Stomach (tissue), 9 donors: Measurements from ENCODE around the gene ARFGAP3. TPM values are rescaled to one million over a fixed set of nuclear protein-coding genes. Genes with fewer than 3 reads are reported as not detected.

Source experiments
- DNase-seq, 2 donors: peaks; one replicate each; pipeline versions ENCODE4 v3.0.0 to v3.0.0-alpha.2; 2013 to 2019
- H3K27ac ChIP-seq, 5 donors: fragments of 200-600 bp in 4 of 5; sonication (generic) in 4 of 5; one replicate each; pipeline ENCODE4 v1.5.1; 2013 to 2019; ENCODE audit warnings: mild to moderate bottlenecking in 1 of 5, moderate library complexity in 1 of 5
- H3K27me3 ChIP-seq, 3 donors: fragments of 200-600 bp; sonication (generic); one replicate each; pipeline ENCODE4 v1.5.1; 2017 to 2019; ENCODE audit warnings: mixed run types in 1 of 3
- H3K36me3 ChIP-seq, 4 donors: fragments of 200-600 bp; sonication (generic); 1 replicate in 3 of 4; 2 replicates in 1 of 4; pipeline ENCODE4 v1.5.1; 2016 to 2019
- H3K4me1 ChIP-seq, 4 donors: fragments of 200-600 bp; sonication (generic); one replicate each; pipeline ENCODE4 v1.5.1; 2016 to 2019
- H3K4me3 ChIP-seq, 4 donors: fragments of 200-600 bp; sonication (generic) in 3 of 4; one replicate each; pipeline ENCODE4 v1.5.1; 2016 to 2019; ENCODE audit warnings: mild to moderate bottlenecking in 1 of 4
- H3K9me3 ChIP-seq, 4 donors: fragments of 200-600 bp; sonication (generic); one replicate each; pipeline ENCODE4 v1.5.1; 2016 to 2019
- EP300 ChIP-seq: sonication (generic); formaldehyde crosslinking; IDR thresholded peaks from one replicate; pipeline ENCODE4 v1.6.1; 2017; ENCODE audit warnings: antibody characterized with exemption
- POLR2A ChIP-seq, 4 donors: fragments of 450-650 bp; IDR thresholded peaks; one replicate each; pipeline ENCODE4 v1.6.1; 2016; ENCODE audit warnings: antibody characterized with exemption in 4 of 4, control low read depth in 2 of 4, mild to moderate bottlenecking in 1 of 4, moderate library complexity in 1 of 4
- POLR2AphosphoS5 ChIP-seq, 3 donors: sonication (generic); formaldehyde crosslinking; IDR thresholded peaks; one replicate each; pipeline ENCODE4 v1.6.1; 2016; ENCODE audit warnings: antibody characterized with exemption in 3 of 3
- WGBS, 5 donors: extraction: QIAGEN DNeasy Blood & Tissue Kit in 3 of 5; methylation state at CpG; one replicate each; pipeline versions ENCODE4 v1.1.5 to v1.1.7; 2013 to 2018; 5-methylcytosine and 5-hydroxymethylcytosine counted together
- intact Hi-C: fragments of 100-400 bp; cut with DNase I; formaldehyde crosslinking; loops from one replicate; pipeline ENCODE4 v1.15.1; 2023; ENCODE audit warnings: low total_unique reads
- polyA plus RNA-seq, 3 donors: library from polyadenylated mRNA; stranded (reverse); fragments of 200-250 nt; gene quantifications; one replicate each; pipeline ENCODE4 v1.2.3, GENCODE V29; 2013
- total RNA-seq, 5 donors: library from RNA; depleted of rRNA; stranded (reverse); fragments of >200 nt; gene quantifications; one replicate each; pipeline versions ENCODE4 v1.1.0 to v1.2.3, GENCODE V29; 2014 to 2016
- TF ChIP-seq, protein P1 (sequence below), 7 experiments: fragments of 450-650 bp in 4 of 7; fragments of 200-600 bp in 3 of 7; sonication (generic) in 3 of 7; IDR thresholded peaks; one replicate each; pipeline ENCODE4 v1.5.1; 2016 to 2019; ENCODE audit warnings: antibody characterized with exemption in 7 of 7, control low read depth in 2 of 7, mild to moderate bottlenecking in 1 of 7
- donor health status: healthy with polysubstance abuse.
- donor health status: Bipolar disorder and iron deficiency.
- donor health status: healthy.

Gene ARFGAP3
- total and polyA plus RNA-seq, 8 donors, result 4.6 to 77.5 (median 39.9) TPM

DNA sequence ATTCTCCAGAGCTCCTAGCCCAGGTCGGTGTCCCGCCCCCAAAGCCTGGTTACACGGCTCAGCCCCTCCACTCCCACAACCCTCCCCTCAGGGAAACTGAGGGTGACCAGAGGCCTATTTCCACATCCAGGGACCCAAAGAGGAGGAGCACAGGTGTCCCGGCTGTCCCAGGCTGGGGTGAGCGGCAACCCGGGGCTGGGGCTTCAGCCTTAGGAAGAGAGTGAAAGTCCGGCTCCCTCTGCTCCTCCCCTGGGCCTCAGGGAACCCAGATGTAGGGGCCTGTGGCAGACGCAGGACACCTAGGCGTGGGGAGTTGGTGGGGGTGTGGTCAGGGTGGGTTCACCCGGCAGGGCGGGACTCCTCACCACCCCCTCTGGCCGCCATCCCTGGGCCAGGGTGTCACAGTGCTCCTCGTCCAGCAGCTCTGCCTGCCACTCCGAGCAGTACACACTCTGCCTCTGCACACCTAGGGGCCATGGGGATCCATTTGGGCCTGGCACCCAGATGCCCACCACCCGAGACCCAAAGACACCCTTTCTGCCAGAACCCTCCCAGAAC, 63.1 kb downstream of the ARFGAP3 start:
- DNase-seq, result no peak
- TF ChIP-seq POLR2AphosphoS5 (IDR thresholded peaks at IDR 0.05), result no peak
- TF ChIP-seq POLR2A (IDR thresholded peaks at IDR 0.05), result no peak
- TF ChIP-seq EP300, result no peak
- TF ChIP-seq, protein P1, sequence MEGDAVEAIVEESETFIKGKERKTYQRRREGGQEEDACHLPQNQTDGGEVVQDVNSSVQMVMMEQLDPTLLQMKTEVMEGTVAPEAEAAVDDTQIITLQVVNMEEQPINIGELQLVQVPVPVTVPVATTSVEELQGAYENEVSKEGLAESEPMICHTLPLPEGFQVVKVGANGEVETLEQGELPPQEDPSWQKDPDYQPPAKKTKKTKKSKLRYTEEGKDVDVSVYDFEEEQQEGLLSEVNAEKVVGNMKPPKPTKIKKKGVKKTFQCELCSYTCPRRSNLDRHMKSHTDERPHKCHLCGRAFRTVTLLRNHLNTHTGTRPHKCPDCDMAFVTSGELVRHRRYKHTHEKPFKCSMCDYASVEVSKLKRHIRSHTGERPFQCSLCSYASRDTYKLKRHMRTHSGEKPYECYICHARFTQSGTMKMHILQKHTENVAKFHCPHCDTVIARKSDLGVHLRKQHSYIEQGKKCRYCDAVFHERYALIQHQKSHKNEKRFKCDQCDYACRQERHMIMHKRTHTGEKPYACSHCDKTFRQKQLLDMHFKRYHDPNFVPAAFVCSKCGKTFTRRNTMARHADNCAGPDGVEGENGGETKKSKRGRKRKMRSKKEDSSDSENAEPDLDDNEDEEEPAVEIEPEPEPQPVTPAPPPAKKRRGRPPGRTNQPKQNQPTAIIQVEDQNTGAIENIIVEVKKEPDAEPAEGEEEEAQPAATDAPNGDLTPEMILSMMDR (IDR thresholded peaks at IDR 0.05), result no peak
- H3K9me3 ChIP-seq, result no peaks in the 10 kb centered on the region
- no peaks in the 10 kb centered on the region for H3K27me3 ChIP-seq
- H3K27ac ChIP-seq, result peak overlapping the region in 2 of 5 donors; percentile 14 to 54
- 73 to 85% (median 80%) methylated on average over 4 to 15 of the region's 15 CpGs for WGBS, 5 donors
- no peak overlapping the region for H3K4me3 ChIP-seq
- peaks cover 0 to 25% (median 12%) of the 10 kb centered on the region in 4 donors for H3K4me1 ChIP-seq
- intact Hi-C loops, result no loop called here
- H3K36me3 ChIP-seq, result peaks cover 18 to 51% (median 46%) of the 10 kb centered on the region in 4 donors

DNA sequence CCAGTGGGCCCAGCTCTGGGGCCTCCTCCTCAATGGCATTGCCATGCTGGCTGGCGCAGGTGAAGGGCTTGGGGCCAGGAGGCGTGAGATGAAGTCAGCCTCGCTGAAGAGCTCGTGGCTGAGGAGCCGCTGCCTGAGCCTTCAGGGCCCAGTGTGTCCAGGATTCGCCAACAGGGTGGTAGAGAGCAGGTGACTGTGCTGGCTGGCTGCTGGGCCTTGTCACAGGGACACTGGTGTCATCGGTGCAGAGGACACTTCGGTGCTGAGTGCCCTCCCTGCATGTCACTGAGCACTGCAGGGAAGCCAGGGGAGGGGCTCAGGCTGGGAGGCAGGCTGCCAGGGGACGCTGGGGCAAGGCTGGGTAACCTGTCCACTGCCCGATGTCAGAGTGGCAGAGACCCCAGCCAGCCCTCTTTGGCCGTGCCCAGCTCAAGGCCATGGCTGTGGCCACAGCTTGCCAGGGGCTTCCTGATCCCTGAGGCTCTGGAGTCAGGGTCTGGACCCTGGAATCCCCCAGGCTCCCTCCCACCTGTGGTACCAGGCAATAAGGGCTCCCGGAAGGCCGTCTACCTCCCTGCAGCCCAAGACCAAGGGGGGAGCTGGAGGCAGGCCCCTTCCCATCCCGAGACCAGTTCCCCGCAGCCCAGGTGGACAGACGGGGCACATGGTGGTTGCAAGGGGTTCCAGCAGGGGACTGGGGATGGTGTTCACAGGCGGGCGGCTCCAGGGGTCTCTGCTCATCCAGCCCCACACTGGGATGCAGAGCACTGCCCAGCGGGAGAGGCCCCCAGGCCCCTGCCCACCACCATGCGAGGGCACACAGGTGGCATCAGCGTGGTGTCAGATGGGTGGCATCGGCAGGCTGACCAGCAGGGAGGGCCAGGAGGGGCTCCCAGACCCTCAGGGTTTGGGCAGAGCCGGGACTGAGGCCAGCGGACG, 63.9 kb downstream of the ARFGAP3 start:
- 71 to 86% (median 81%) methylated on average over 15 to 25 of the region's 25 CpGs for WGBS, 5 donors
- intact Hi-C loops, result no loop called here
- Histone ChIP-seq H3K27ac (peak overlapping the region in 3 of 5 donors; percentile 54 to 77 (median 71)), H3K27me3 (no peaks in the 10 kb centered on the region), H3K9me3 (no peaks in the 10 kb centered on the region), H3K4me3 (no peak overlapping the region), H3K4me1 (peaks cover 0 to 25% (median 12%) of the 10 kb centered on the region in 4 donors), H3K36me3 (peaks cover 16 to 45% (median 38%) of the 10 kb centered on the region in 4 donors)
- DNase-seq, result peak in 1 of 2 donors; percentile 23
- TF ChIP-seq POLR2AphosphoS5 (IDR thresholded peaks at IDR 0.05) (no peak), POLR2A (IDR thresholded peaks at IDR 0.05) (no peak), EP300 (no peak)
- TF ChIP-seq, protein P1 (IDR thresholded peaks at IDR 0.05), result no peak

DNA sequence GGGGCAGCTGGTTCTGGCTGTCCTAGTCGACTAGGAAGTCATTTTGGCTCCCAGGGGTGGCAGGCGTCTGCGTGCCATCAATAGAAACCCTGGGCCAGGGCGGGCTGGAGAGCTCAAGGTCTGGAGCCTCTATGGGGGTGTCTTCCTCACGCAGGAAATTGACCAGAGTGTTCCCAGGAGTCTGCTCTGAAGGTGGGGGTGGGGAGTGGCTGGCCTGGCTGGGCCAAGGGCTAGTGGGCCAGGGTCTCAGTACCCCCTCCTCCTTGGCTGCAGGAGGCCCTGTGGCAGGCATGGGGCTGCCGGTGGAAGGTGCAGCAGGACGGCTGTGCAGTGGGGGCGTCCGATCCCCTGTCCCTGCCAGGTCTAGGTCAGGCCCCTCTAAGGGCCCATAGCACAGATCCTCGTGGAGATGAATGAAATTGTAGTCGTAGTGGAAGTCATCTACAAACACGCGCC, 64.6 kb downstream of the ARFGAP3 start:
- no peak for DNase-seq
- Histone ChIP-seq H3K27me3 (no peaks in the 10 kb centered on the region), H3K9me3 (no peaks in the 10 kb centered on the region), H3K27ac (peak overlapping the region; percentile 29 to 77 (median 54)), H3K4me3 (no peak overlapping the region), H3K36me3 (peaks cover 9 to 38% (median 31%) of the 10 kb centered on the region in 4 donors), H3K4me1 (peaks cover 0 to 26% (median 12%) of the 10 kb centered on the region in 4 donors)
- no peak for TF ChIP-seq POLR2A (IDR thresholded peaks at IDR 0.05)
- no peak for TF ChIP-seq EP300
- TF ChIP-seq POLR2AphosphoS5 (IDR thresholded peaks at IDR 0.05), result no peak
- TF ChIP-seq, protein P1 (IDR thresholded peaks at IDR 0.05), result no peak
- intact Hi-C loops, result no loop called here
- 83 to 89% (median 86%) methylated on average over 11 to 13 of the region's 13 CpGs for WGBS, 5 donors

DNA sequence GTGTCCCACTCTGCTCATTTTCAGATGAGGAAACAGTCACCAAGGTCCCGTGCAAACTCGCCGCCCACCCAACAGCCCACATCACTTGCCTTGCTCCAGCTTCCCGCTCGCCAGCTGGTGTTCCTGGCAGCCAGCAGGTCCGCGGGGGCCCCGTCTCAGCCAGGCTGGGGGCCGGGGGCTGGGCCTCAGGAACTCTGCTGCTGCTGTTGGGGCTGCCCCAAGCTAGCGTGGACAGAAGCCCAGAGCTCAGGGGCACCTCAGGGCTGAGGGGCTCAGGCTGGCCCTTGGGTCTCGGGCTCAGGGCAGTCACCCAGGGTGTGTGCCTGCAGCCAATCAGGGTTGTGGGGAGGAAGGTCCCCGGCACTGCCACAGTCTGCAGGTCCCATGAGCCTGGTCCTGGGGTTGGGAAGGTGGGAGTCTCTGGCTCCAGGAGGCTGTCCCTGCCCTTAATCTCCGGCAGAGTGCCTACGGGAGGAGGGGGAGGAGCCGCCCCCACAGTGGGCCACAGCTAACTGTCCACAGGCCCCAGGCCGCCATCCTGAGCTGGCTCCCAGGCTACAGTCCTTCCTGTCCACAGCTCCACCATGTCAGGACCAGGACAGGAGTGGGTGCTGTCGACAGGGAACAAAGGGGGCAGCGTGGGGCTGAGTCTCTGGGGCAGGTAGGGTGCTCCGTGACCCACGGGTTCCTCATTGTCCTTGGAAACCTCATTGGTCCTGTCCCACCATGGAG, 65.2 kb downstream of the ARFGAP3 start:
- H3K9me3 ChIP-seq, result no peaks in the 10 kb centered on the region
- H3K27ac ChIP-seq, result peak overlapping the region; percentile 29 to 77 (median 54)
- no peaks in the 10 kb centered on the region for H3K27me3 ChIP-seq
- H3K4me1 ChIP-seq, result peaks cover 0 to 32% (median 12%) of the 10 kb centered on the region in 4 donors
- H3K36me3 ChIP-seq, result peaks cover 7 to 32% (median 25%) of the 10 kb centered on the region in 4 donors
- 58 to 67% (median 65%) methylated on average over 13 to 20 of the region's 20 CpGs for WGBS, 5 donors
- DNase-seq, result no peak
- TF ChIP-seq EP300, result no peak
- TF ChIP-seq, protein P1 (IDR thresholded peaks at IDR 0.05), result no peak
- TF ChIP-seq POLR2A (IDR thresholded peaks at IDR 0.05), result no peak
- peak in 1 of 3 donors; percentile 64 for TF ChIP-seq POLR2AphosphoS5 (IDR thresholded peaks at IDR 0.05)
- intact Hi-C loops, result no loop called here
- no peak overlapping the region for H3K4me3 ChIP-seq
